K562 (cell line): ENCODE measurements around the gene CST7. TPM values are rescaled to one million over a fixed set of nuclear protein-coding genes. Genes with fewer than 3 reads are reported as not detected.

ENCODE experiments used
- ATAC-seq: fragments of 200-7000 bp; cut with Tn5 transposase; 3 replicates; pipeline ENCODE4 v1.9.1; 2020; ENCODE audit warnings: moderate library complexity
- BruUV-seq: library from RNA; stranded (reverse); fragments of 400-500 nt; replicated peaks from 2 replicates; lab custom pipeline; 2021; lab: Mats Ljungman, UMichigan
- CTCF ChIA-PET: fragments of 300-600 bp; formaldehyde crosslinking; extraction: SDS; loops from one replicate; lab custom pipeline; 2021; ENCODE audit warnings: low intra/inter-chr PET ratio; lab: Yijun Ruan, JAX
- POLR2A ChIA-PET: fragments of 300-600, 350-650 bp; sonication (Branson Sonifier 250); formaldehyde crosslinking; extraction: SDS; loops from one replicate; lab custom pipeline; 2021; ENCODE audit warnings: antibody characterized with exemption, inconsistent platforms; lab: Yijun Ruan, JAX
- DNase-seq, 4 experiments: peaks; one replicate each; pipeline versions ENCODE4 v3.0.0 to v3.0.0-alpha.2; 2011 to 2018; ENCODE audit warnings: low spot score in 3 of 4, mixed read lengths in 3 of 4; ENCODE audit errors: extremely low read depth in 1 of 4
- FAIRE-seq: peaks from 2 replicates; lab custom pipeline; 2011; peaks lifted over from hg19 to GRCh38; lab: Jason Lieb, UNC
- H2AFZ ChIP-seq: 2 replicates; pipeline ENCODE4 v1.6.0; 2011; ENCODE audit warnings: low read depth, low read length, control low read depth, inconsistent platforms
- H3K27ac ChIP-seq: fragments of 200-600 bp; 3 replicates; pipeline ENCODE4 v1.8.0; 2011; ENCODE audit warnings: low read depth, mild to moderate bottlenecking, control low read depth, inconsistent platforms, low read length, moderate library complexity, mixed read lengths; ENCODE audit errors: extremely low read depth
- H3K27me3 ChIP-seq, 2 experiments: fragments of 300-600 bp in 1 of 2; 2 replicates in 1 of 2; 3 replicates in 1 of 2; pipeline versions ENCODE4 v1.6.0 to v1.8.0; 2011; ENCODE audit warnings: inconsistent platforms in 2 of 2, low read length in 2 of 2, mild to moderate bottlenecking in 1 of 2, mixed read lengths in 1 of 2, moderate library complexity in 1 of 2; ENCODE audit not compliant: control insufficient read depth in 2 of 2, insufficient read depth in 2 of 2
- H3K36me3 ChIP-seq: fragments of 300-600 bp; 3 replicates; pipeline ENCODE4 v1.8.0; 2011; ENCODE audit warnings: mild to moderate bottlenecking, low read length, inconsistent platforms; ENCODE audit not compliant: control insufficient read depth, insufficient read depth
- H3K4me1 ChIP-seq, 2 experiments: fragments of 200-600 bp in 1 of 2; replicated peaks in 1 of 2; 2 replicates in 1 of 2; 3 replicates in 1 of 2; pipeline versions ENCODE4 v1.5.1 to v1.8.0; 2011; ENCODE audit warnings: inconsistent platforms in 2 of 2, low read length in 2 of 2, mild to moderate bottlenecking in 1 of 2, mixed read lengths in 1 of 2, moderate library complexity in 1 of 2; ENCODE audit not compliant: control insufficient read depth in 2 of 2, insufficient read depth in 2 of 2
- H3K4me2 ChIP-seq: 2 replicates; pipeline ENCODE4 v1.6.1; 2011; ENCODE audit warnings: low read length, control low read depth, inconsistent platforms, mixed read lengths; ENCODE audit not compliant: insufficient read depth
- H3K4me3 ChIP-seq: fragments of 200-600 bp; sonication (generic), shearing (Covaris generic); 2 replicates; pipeline ENCODE4 v1.5.1; 2016; ENCODE audit warnings: control low read depth, inconsistent platforms
- H3K79me2 ChIP-seq: fragments of 200-600 bp; 3 replicates; pipeline ENCODE4 v1.8.0; 2011; ENCODE audit warnings: low read length, inconsistent platforms; ENCODE audit not compliant: control insufficient read depth, insufficient read depth
- H3K9ac ChIP-seq, 2 experiments: 2 replicates each; pipeline versions ENCODE4 v1.6.0 to v1.6.1; 2011; ENCODE audit warnings: low read depth in 2 of 2, low read length in 2 of 2, control low read depth in 1 of 2, inconsistent platforms in 1 of 2, mild to moderate bottlenecking in 1 of 2, mixed read lengths in 1 of 2; ENCODE audit not compliant: insufficient read depth in 1 of 2
- H3K9me1 ChIP-seq: one replicate; pipeline ENCODE4 v1.6.0; 2011; ENCODE audit warnings: inconsistent platforms, mild to moderate bottlenecking, low read length, moderate library complexity; ENCODE audit not compliant: control insufficient read depth, insufficient read depth
- H3K9me3 ChIP-seq: replicated peaks from 2 replicates; pipeline ENCODE4 v1.5.1; 2011; ENCODE audit warnings: low read depth, low read length, inconsistent platforms; ENCODE audit not compliant: control insufficient read depth, insufficient read depth
- H4K20me1 ChIP-seq: replicated peaks from 2 replicates; pipeline ENCODE4 v1.6.1; 2011; ENCODE audit warnings: low read length, inconsistent platforms, mixed read lengths; ENCODE audit not compliant: control insufficient read depth, insufficient read depth
- PTTG1 ChIP-seq: fragments of 450-650 bp; IDR thresholded peaks from 2 replicates; pipeline ENCODE4 v1.6.1; 2016; ENCODE audit warnings: low read depth, mild to moderate bottlenecking, missing genetic modification characterization, missing compliant biosample characterization
- SRSF1 ChIP-seq: fragments of 200-400 bp; formaldehyde crosslinking; IDR thresholded peaks from 2 replicates; pipeline ENCODE4 v1.6.1; 2017; ENCODE audit warnings: mild to moderate bottlenecking, low read depth, low read length, moderate library complexity
- TCF3 ChIP-seq: sonication (generic); formaldehyde crosslinking; IDR thresholded peaks from 2 replicates; pipeline ENCODE4 v1.4.0; 2020; ENCODE audit warnings: mild to moderate bottlenecking, missing genetic modification reagents
- ZNF212 ChIP-seq: fragments of 450-650 bp; formaldehyde crosslinking; IDR thresholded peaks from 2 replicates; pipeline ENCODE4 v1.4.0; 2020; ENCODE audit warnings: mild to moderate bottlenecking
- WGBS: fragments of 100-300 bp; shearing (Covaris generic); methylation state at CpG from one replicate; pipeline ENCODE4 v1.1.6; 2016; ENCODE audit warnings: low coverage, mixed read lengths; ENCODE audit not compliant: insufficient coverage; ENCODE audit errors: missing lambda C conversion rate; 5-methylcytosine and 5-hydroxymethylcytosine counted together
- in situ Hi-C: fragments of 300-500 bp; cut with MboI; formaldehyde crosslinking; loops from 4 replicates; pipeline ENCODE4 v1.15.0; 2018; ENCODE audit warnings: inconsistent platforms, mixed read lengths
- intact Hi-C: fragments of 100-400 bp; cut with micrococcal nuclease; formaldehyde crosslinking; loops from 2 replicates; pipeline ENCODE4 v1.14.2; 2022
- polyA plus RNA-seq, 8 experiments: library from polyadenylated mRNA; depleted of rRNA in 4 of 8; stranded (reverse) in 5 of 8; unstranded in 3 of 8; fragments of >200 nt; fragmentation: Nextera tagmentation in 2 of 8; fragmentation: Illumina TruSeq in 1 of 8; extraction: Ambion mirVana in 2 of 8; extraction: Trizol in 1 of 8; gene quantifications; 2 replicates each; pipeline versions ENCODE4 v1.2.1 to v1.2.3, GENCODE V29; 2011 to 2014; ENCODE audit warnings: inconsistent platforms in 1 of 8, missing spikeins in 1 of 8
- total RNA-seq, 7 experiments: library from RNA; depleted of rRNA in 6 of 7; stranded (reverse); fragments of >200 nt in 6 of 7; fragmentation: Illumina TruSeq in 2 of 7; extraction: Trizol in 2 of 7; gene quantifications; 2 replicates each; pipeline versions ENCODE4 v1.2.1 to v1.2.3, GENCODE V29; 2011 to 2021; ENCODE audit warnings: low replicate concordance in 1 of 7
- TF ChIP-seq, protein P1 (sequence below): IDR thresholded peaks from 2 replicates; pipeline ENCODE4 v1.6.1; 2016; ENCODE audit warnings: missing genetic modification characterization, missing compliant biosample characterization
- TF ChIP-seq, protein P2 (sequence below): fragments of 450-650 bp; IDR thresholded peaks from 2 replicates; pipeline ENCODE4 v1.7.0; 2016; ENCODE audit warnings: borderline replicate concordance

Gene CST7
- total and polyA plus RNA-seq, 9 of the 15 experiments (the other 6 are each of a cell fraction or from before 2014, with no cell fraction given) = not detected

DNA sequence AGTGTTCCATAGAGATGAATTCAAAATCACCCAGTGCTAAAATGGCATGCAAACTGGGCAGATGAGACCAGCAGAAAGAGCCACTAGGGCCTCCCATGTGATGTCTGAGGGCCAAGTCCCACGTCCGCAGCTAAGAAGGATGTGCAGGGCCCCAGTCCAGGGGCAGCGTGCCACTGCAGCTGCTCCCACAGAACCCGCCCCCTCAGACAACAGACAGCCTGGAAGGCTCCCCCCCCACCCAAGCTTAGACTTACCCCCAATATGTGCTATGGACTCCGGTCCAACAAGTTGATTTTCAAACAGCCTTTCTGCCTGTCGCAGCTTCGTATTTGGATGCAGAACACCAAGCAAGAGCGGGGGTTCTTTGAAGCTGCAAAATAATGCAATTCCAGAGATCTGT lies 29.4 kb downstream of the CST7 start:
- Histone ChIP-seq H3K4me2 (no peak overlapping the region), H3K4me3 (no peak overlapping the region), H3K4me1 (no peaks in the 10 kb centered on the region), H2AFZ (no peak overlapping the region), H3K9ac (no peak overlapping the region), H3K27me3 (no peaks in the 10 kb centered on the region), H3K27ac (no peak overlapping the region), H3K36me3 (peaks cover 34% of the 10 kb centered on the region; the same call in 2 of the 3 replicates), H4K20me1 (no peaks in the 10 kb centered on the region), H3K79me2 (no peaks in the 10 kb centered on the region), H3K9me3 (no peaks in the 10 kb centered on the region), H3K9me1 (no peaks in the 10 kb centered on the region)
- TF ChIP-seq, protein P1, sequence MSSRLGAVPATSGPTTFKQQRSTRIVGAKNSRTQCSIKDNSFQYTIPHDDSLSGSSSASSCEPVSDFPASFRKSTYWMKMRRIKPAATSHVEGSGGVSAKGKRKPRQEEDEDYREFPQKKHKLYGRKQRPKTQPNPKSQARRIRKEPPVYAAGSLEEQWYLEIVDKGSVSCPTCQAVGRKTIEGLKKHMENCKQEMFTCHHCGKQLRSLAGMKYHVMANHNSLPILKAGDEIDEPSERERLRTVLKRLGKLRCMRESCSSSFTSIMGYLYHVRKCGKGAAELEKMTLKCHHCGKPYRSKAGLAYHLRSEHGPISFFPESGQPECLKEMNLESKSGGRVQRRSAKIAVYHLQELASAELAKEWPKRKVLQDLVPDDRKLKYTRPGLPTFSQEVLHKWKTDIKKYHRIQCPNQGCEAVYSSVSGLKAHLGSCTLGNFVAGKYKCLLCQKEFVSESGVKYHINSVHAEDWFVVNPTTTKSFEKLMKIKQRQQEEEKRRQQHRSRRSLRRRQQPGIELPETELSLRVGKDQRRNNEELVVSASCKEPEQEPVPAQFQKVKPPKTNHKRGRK (tag) = no peak
- TF ChIP-seq TCF3 (no peak), PTTG1 (tag) (no peak), ZNF212 (CRISPR knock-in tag) (no peak), SRSF1 (no peak)
- TF ChIP-seq, protein P2, sequence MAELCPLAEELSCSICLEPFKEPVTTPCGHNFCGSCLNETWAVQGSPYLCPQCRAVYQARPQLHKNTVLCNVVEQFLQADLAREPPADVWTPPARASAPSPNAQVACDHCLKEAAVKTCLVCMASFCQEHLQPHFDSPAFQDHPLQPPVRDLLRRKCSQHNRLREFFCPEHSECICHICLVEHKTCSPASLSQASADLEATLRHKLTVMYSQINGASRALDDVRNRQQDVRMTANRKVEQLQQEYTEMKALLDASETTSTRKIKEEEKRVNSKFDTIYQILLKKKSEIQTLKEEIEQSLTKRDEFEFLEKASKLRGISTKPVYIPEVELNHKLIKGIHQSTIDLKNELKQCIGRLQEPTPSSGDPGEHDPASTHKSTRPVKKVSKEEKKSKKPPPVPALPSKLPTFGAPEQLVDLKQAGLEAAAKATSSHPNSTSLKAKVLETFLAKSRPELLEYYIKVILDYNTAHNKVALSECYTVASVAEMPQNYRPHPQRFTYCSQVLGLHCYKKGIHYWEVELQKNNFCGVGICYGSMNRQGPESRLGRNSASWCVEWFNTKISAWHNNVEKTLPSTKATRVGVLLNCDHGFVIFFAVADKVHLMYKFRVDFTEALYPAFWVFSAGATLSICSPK = no peak
- in situ Hi-C loops = no loop called here
- BruUV-seq = no TSS peak
- WGBS = 98% methylated on average over 7 of the region's 8 CpGs
- ChIA-PET CTCF (no interaction called here), POLR2A (interaction anchor here (0.7 kb wide), 1 partner anchor 198 kb away, joined by 5 read pairs; no protein-coding TSS in a partner anchor)
- DNase-seq = no peak
- no peak for FAIRE-seq
- intact Hi-C loops = no loop called here
- ATAC-seq = no peak
